ENCODE measurements around the gene PCGF5. TPM values are rescaled to one million over a fixed set of nuclear protein-coding genes. Genes with fewer than 3 reads are reported as not detected.

Gene PCGF5
- total and polyA plus RNA-seq, 8 donors, result 12.7 to 23.2 (median 15.9) TPM

DNA sequence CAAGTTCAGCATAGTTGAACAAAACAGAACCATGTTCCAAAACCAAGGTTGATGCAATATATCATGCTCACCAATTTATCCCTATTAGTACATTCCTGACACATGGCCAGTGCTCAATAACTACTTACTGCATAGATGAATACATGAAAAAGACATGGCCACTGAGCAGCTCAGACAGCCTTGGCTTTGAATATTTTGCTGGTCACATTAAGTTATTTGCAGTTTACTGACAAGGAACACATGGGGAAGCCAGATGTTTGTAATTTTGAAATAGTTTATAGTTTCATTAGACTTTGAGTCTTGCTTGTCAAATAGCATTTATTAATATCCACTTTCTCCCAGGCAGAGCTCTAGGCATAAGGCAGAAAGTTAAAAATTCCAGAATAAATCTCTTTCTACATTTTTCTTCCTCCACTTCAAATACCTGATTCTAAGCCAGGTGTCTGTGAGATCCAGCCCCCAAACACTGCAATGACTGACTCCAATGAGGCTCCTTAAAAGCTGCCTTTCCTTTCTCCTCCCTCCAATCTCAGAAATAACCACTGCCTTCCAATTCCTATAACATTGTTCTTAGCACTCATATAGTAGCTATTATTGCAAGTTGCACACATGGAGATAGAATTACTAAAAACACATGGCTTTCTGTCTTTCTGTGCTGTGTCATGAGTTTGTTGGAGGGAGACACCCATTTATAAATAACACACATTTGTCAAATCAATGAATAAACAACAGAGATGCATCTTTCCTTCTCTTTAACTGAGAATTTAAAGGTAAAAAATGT is 91.3 kb downstream of the PCGF5 start:
- Histone ChIP-seq H3K4me1 (no peaks in the 10 kb centered on the region), H3K4me3 (no peak overlapping the region), H3K27ac (no peak overlapping the region), H3K27me3 (no peaks in the 10 kb centered on the region), H3K36me3 (no peaks in the 10 kb centered on the region), H3K9me3 (no peaks in the 10 kb centered on the region)
- ATAC-seq (no peak), DNase-seq (no peak), FAIRE-seq (no peak)
- intact Hi-C loops (cut with DNase I), result no loop called here
- TF ChIP-seq, protein P1, sequence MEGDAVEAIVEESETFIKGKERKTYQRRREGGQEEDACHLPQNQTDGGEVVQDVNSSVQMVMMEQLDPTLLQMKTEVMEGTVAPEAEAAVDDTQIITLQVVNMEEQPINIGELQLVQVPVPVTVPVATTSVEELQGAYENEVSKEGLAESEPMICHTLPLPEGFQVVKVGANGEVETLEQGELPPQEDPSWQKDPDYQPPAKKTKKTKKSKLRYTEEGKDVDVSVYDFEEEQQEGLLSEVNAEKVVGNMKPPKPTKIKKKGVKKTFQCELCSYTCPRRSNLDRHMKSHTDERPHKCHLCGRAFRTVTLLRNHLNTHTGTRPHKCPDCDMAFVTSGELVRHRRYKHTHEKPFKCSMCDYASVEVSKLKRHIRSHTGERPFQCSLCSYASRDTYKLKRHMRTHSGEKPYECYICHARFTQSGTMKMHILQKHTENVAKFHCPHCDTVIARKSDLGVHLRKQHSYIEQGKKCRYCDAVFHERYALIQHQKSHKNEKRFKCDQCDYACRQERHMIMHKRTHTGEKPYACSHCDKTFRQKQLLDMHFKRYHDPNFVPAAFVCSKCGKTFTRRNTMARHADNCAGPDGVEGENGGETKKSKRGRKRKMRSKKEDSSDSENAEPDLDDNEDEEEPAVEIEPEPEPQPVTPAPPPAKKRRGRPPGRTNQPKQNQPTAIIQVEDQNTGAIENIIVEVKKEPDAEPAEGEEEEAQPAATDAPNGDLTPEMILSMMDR (IDR thresholded peaks at IDR 0.05), result no peak

DNA sequence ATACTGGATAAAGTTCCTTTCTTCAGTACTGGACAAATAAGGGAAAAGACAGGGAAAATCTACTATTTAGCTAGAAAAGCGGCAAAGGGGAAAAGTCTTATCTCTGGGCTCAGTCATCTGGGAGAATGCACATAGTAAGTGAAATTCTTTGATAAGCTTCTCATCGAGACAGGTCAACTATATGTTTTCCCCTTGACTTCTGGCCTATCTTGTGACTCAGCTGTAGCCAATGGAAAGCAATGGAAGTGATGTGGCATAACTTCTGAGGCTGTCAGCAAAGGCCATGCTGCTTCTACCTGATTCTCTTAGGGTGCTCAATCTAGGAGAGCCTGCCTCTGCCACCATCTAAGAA is 91.9 kb downstream of the PCGF5 start:
- ATAC-seq (no peak), DNase-seq (no peak), FAIRE-seq (no peak)
- no peak overlapping the region for H3K27ac ChIP-seq
- no peak overlapping the region for H3K4me3 ChIP-seq
- H3K27me3 ChIP-seq, result no peaks in the 10 kb centered on the region
- H3K9me3 ChIP-seq, result no peaks in the 10 kb centered on the region
- H3K36me3 ChIP-seq, result no peaks in the 10 kb centered on the region
- no peaks in the 10 kb centered on the region for H3K4me1 ChIP-seq
- 72 to 78% methylated on average over 2 of the region's 2 CpGs for WGBS, 2 donors
- TF ChIP-seq, protein P1 (IDR thresholded peaks at IDR 0.05), result no peak
- intact Hi-C loops (cut with DNase I), result no loop called here

DNA sequence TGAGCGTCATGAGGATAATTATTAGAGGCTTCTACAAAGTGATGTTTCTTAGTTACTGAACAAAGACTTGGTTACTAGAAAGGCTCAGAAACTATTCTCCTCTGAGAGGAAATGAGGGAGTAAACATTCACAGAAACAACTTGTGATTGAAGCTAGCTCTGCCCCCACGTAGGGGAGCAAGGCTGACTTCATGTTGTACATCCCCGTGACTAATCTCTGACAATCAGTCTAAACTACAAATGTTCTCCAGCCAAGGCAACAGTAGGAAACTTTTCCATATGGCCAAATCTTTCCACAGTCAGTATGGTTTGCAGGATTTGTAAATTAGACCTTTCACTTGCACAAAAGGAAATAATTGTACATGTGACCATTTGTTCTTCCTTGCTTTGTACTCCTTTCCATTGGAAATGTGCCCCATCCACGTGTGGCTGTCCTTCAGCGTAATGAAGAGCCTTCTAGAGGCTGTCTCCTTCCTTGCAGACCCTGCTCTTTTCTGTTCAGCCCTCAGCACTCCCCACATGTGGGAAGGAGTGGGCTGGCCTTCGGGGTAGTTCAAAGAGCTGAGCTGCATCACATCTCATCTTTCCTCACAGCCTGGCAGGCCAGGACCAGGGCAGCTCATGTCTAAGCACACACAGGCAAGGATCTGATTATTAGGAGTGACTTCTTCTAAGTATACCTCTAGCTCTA is 93.5 kb downstream of the PCGF5 start:
- WGBS, 2 donors, result 75 to 79% methylated on average over 6 of the region's 6 CpGs
- no peak overlapping the region for H3K27ac ChIP-seq
- no peak for ATAC-seq
- H3K4me3 ChIP-seq, result no peak overlapping the region
- no peaks in the 10 kb centered on the region for H3K4me1 ChIP-seq
- intact Hi-C loops (cut with DNase I), result no loop called here
- DNase-seq, result no peak
- TF ChIP-seq, protein P1 (IDR thresholded peaks at IDR 0.05), result no peak
- H3K27me3 ChIP-seq, result no peaks in the 10 kb centered on the region
- no peaks in the 10 kb centered on the region for H3K36me3 ChIP-seq
- no peaks in the 10 kb centered on the region for H3K9me3 ChIP-seq
- no peak for FAIRE-seq

DNA sequence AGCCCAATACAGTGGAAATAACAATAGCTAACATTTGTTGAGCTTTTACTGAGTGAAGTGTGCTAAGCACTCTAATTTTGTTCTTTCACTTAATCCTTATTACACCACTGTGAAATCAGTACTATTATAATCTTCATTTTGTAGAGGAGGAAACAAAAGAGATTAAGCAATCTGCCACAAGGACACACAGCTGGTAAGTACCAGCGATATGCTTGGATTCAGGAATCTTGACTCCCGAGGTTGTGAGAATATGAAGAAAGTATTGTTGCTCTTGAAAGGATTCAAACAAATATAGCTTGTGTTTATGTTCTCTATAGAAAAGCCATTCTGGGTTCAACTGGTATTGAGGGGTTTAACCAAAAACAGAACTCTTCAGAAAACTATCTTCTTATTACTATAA is 96.0 kb downstream of the PCGF5 start:
- Histone ChIP-seq H3K36me3 (no peaks in the 10 kb centered on the region), H3K27me3 (no peaks in the 10 kb centered on the region), H3K27ac (no peak overlapping the region), H3K4me1 (no peaks in the 10 kb centered on the region), H3K9me3 (no peaks in the 10 kb centered on the region), H3K4me3 (no peak overlapping the region)
- FAIRE-seq, result no peak
- 37 to 53% methylated on average over 2 of the region's 2 CpGs for WGBS, 2 donors
- intact Hi-C loops (cut with DNase I), result no loop called here
- TF ChIP-seq, protein P1 (IDR thresholded peaks at IDR 0.05), result no peak
- no peak for ATAC-seq
- DNase-seq, result no peak

DNA sequence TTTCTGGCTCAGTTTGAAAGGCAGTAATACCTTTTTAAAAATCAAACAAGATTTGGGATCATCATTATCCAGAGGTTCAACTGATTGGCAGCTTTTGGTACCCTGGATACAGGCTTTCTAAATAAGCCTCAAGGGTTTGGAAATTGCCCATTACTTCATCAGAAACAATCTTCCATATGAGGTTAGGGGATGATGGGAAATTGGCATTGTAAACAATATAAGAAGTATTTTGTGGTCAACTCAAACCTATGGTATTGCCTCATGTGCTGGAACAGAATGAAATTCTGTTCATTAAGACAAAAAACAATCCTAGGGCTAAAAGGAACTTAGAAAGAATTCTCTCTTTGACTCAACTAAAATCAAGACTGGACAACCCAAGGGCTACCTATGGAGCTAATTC is 97.1 kb downstream of the PCGF5 start:
- no peaks in the 10 kb centered on the region for H3K9me3 ChIP-seq
- DNase-seq (no peak), FAIRE-seq (no peak), ATAC-seq (no peak)
- no peaks in the 10 kb centered on the region for H3K27me3 ChIP-seq
- no peak overlapping the region for H3K27ac ChIP-seq
- TF ChIP-seq, protein P1 (IDR thresholded peaks at IDR 0.05), result no peak
- H3K4me1 ChIP-seq, result no peaks in the 10 kb centered on the region
- H3K36me3 ChIP-seq, result no peaks in the 10 kb centered on the region
- intact Hi-C loops (cut with DNase I), result no loop called here
- H3K4me3 ChIP-seq, result no peak overlapping the region
